Endothelial cell of umbilical vein (primary cell): ENCODE data around the gene CELA2B. TPM values are rescaled to one million over a fixed set of nuclear protein-coding genes. Genes with fewer than 3 reads are reported as not detected.

Experiments used
- BruUV-seq: library from RNA; stranded (reverse); fragments of 400-500 nt; replicated peaks from 2 replicates; lab custom pipeline; 2021; lab: Mats Ljungman, UMichigan
- CTCF ChIA-PET: fragments of 300-600, 350-600 bp; sonication (Branson Sonifier 250); formaldehyde crosslinking; loops from one replicate; lab custom pipeline; 2021; ENCODE audit warnings: antibody characterized with exemption, inconsistent platforms; lab: Charles Lee
- POLR2A ChIA-PET: fragments of 300-600, 350-600 bp; sonication (Branson Sonifier 250); formaldehyde crosslinking; loops from one replicate; lab custom pipeline; 2021; ENCODE audit warnings: antibody characterized with exemption, inconsistent platforms; lab: Charles Lee
- DNase-seq: peaks from one replicate; pipeline ENCODE4 v3.0.0-alpha.2; 2011; ENCODE audit warnings: low read depth, low spot score
- FAIRE-seq: peaks from 2 replicates; lab custom pipeline; 2011; peaks lifted over from hg19 to GRCh38; lab: Jason Lieb, UNC
- H2AFZ ChIP-seq: 2 replicates; pipeline ENCODE4 v1.6.0; 2012; ENCODE audit warnings: low read depth, low read length, control low read depth, inconsistent platforms
- H3K27ac ChIP-seq: 2 replicates; pipeline ENCODE4 v1.5.1; 2011; ENCODE audit warnings: low read depth, mild to moderate bottlenecking, control low read depth, low read length, moderate library complexity; ENCODE audit not compliant: insufficient read depth
- H3K27me3 ChIP-seq, 2 experiments: 2 replicates each; pipeline versions ENCODE4 v1.6.0 to v1.6.1; 2011; ENCODE audit warnings: low read length in 2 of 2, mixed read lengths in 1 of 2; ENCODE audit not compliant: control insufficient read depth in 2 of 2, insufficient read depth in 2 of 2
- H3K36me3 ChIP-seq, 2 experiments: 2 replicates in 1 of 2; 3 replicates in 1 of 2; pipeline ENCODE4 v1.5.1; 2011; ENCODE audit warnings: low read length in 2 of 2, mild to moderate bottlenecking in 1 of 2, moderate library complexity in 1 of 2; ENCODE audit not compliant: control insufficient read depth in 2 of 2, insufficient read depth in 2 of 2; ENCODE audit errors: extremely low read depth in 1 of 2
- H3K4me1 ChIP-seq: 3 replicates; pipeline ENCODE4 v1.5.1; 2011; ENCODE audit warnings: mild to moderate bottlenecking, low read length; ENCODE audit not compliant: control insufficient read depth, insufficient read depth; ENCODE audit errors: extremely low read depth
- H3K4me2 ChIP-seq: 2 replicates; pipeline ENCODE4 v1.6.1; 2011; ENCODE audit warnings: low read length, control low read depth, mixed read lengths; ENCODE audit not compliant: insufficient read depth
- H3K4me3 ChIP-seq, 3 experiments: fragments of 200-600 bp in 1 of 3; sonication (generic), shearing (Covaris generic) in 1 of 3; replicated peaks in 1 of 3; 2 replicates each; pipeline ENCODE4 v1.5.1; 2011 to 2016; ENCODE audit warnings: control low read depth in 3 of 3, low read length in 3 of 3, mild to moderate bottlenecking in 2 of 3, inconsistent platforms in 1 of 3, low read depth in 1 of 3, moderate library complexity in 1 of 3; ENCODE audit not compliant: insufficient read depth in 1 of 3
- H3K79me2 ChIP-seq: 2 replicates; pipeline ENCODE4 v1.6.0; 2012; ENCODE audit warnings: low read length, inconsistent platforms; ENCODE audit not compliant: control insufficient read depth, insufficient read depth
- H3K9ac ChIP-seq: replicated peaks from 2 replicates; pipeline ENCODE3; 2011; ENCODE audit warnings: low read length, control low read depth; ENCODE audit not compliant: insufficient read depth; ENCODE audit errors: extremely low read depth
- H3K9me1 ChIP-seq: replicated peaks from 3 replicates; pipeline ENCODE4 v1.6.0; 2011; ENCODE audit warnings: mild to moderate bottlenecking, low read length; ENCODE audit not compliant: control insufficient read depth, insufficient read depth; ENCODE audit errors: extremely low read depth
- H3K9me3 ChIP-seq: replicated peaks from 2 replicates; pipeline ENCODE4 v1.5.1; 2012; ENCODE audit warnings: low read length, inconsistent platforms; ENCODE audit not compliant: control insufficient read depth, insufficient read depth
- H4K20me1 ChIP-seq: replicated peaks from 2 replicates; pipeline ENCODE3; 2011; ENCODE audit warnings: mild to moderate bottlenecking, low read length; ENCODE audit not compliant: control insufficient read depth, insufficient read depth; ENCODE audit errors: extremely low read depth
- EZH2 ChIP-seq: IDR thresholded peaks from 2 replicates; pipeline ENCODE4 v1.6.1; 2012; ENCODE audit warnings: borderline replicate concordance, low read depth, mild to moderate bottlenecking, moderate library complexity, low read length, inconsistent platforms; ENCODE audit not compliant: severe bottlenecking
- FOS ChIP-seq: IDR thresholded peaks from 2 replicates; pipeline ENCODE4 v1.6.1; 2011; ENCODE audit warnings: mild to moderate bottlenecking, low read length, moderate library complexity, borderline replicate concordance; ENCODE audit not compliant: insufficient read depth
- GATA2 ChIP-seq: IDR thresholded peaks from 2 replicates; pipeline ENCODE4 v1.7.0; 2011; ENCODE audit warnings: low read depth, mild to moderate bottlenecking, moderate library complexity, mixed read lengths, low read length; ENCODE audit not compliant: insufficient read length, insufficient read depth
- JUN ChIP-seq: IDR thresholded peaks from 2 replicates; pipeline ENCODE4 v1.6.1; 2011; ENCODE audit warnings: borderline replicate concordance, low read depth; ENCODE audit not compliant: insufficient read length, insufficient read depth
- MYC ChIP-seq: IDR thresholded peaks from one replicate; pipeline ENCODE4 v1.6.1; 2011; ENCODE audit warnings: mild to moderate bottlenecking, low read depth, low read length
- POLR2A ChIP-seq: IDR thresholded peaks from 2 replicates; pipeline ENCODE4 v1.6.1; 2012; ENCODE audit warnings: low read depth, mild to moderate bottlenecking, control low read depth, low read length
- POLR2AphosphoS5 ChIP-seq: IDR thresholded peaks from 2 replicates; pipeline ENCODE4 v1.6.1; 2012; ENCODE audit warnings: low read depth, mild to moderate bottlenecking, control low read depth, low read length, moderate library complexity; ENCODE audit not compliant: insufficient read depth
- dilution Hi-C: fragments of 300-500 bp; cut with MboI; formaldehyde crosslinking; loops from one replicate; pipeline ENCODE4 v1.15.0; 2019; ENCODE audit warnings: low sequenced_read_pairs; ENCODE audit not compliant: extremely low pct_ligation_motif_present
- intact Hi-C: fragments of 100-400 bp; cut with micrococcal nuclease; formaldehyde crosslinking; loops from one replicate; pipeline ENCODE4 v1.10.0; 2022
- polyA plus RNA-seq, 4 experiments: library from polyadenylated mRNA; depleted of rRNA in 3 of 4; stranded (reverse) in 3 of 4; unstranded in 1 of 4; fragments of >200 nt; gene quantifications; 2 replicates each; pipeline versions ENCODE4 v1.2.1 to v1.2.3, GENCODE V29; 2011 to 2012; ENCODE audit warnings: missing spikeins in 1 of 4
- total RNA-seq: library from RNA; stranded (reverse); gene quantifications from 2 replicates; pipeline ENCODE4 v1.2.3, GENCODE V29; 2021
- TF ChIP-seq, protein P1 (sequence below), 2 donors: IDR thresholded peaks; 1 replicate in 1 of 2; 2 replicates in 1 of 2; pipeline ENCODE4 v1.5.1; 2011; ENCODE audit warnings: low read length in 2 of 2, mild to moderate bottlenecking in 2 of 2, moderate library complexity in 2 of 2, control low read depth in 1 of 2, inconsistent platforms in 1 of 2, low read depth in 1 of 2; ENCODE audit not compliant: insufficient read depth in 1 of 2; ENCODE audit errors: extremely low read depth in 1 of 2
- TF ChIP-seq, protein P2 (sequence below): IDR thresholded peaks from 2 replicates; pipeline ENCODE4 v1.6.1; 2011; ENCODE audit not compliant: insufficient read depth, insufficient read length

CELA2B gene
- total and polyA plus RNA-seq, 2 donors (not counting 3 experiments of a cell fraction or from before 2014, with no cell fraction given) = not detected

DNA sequence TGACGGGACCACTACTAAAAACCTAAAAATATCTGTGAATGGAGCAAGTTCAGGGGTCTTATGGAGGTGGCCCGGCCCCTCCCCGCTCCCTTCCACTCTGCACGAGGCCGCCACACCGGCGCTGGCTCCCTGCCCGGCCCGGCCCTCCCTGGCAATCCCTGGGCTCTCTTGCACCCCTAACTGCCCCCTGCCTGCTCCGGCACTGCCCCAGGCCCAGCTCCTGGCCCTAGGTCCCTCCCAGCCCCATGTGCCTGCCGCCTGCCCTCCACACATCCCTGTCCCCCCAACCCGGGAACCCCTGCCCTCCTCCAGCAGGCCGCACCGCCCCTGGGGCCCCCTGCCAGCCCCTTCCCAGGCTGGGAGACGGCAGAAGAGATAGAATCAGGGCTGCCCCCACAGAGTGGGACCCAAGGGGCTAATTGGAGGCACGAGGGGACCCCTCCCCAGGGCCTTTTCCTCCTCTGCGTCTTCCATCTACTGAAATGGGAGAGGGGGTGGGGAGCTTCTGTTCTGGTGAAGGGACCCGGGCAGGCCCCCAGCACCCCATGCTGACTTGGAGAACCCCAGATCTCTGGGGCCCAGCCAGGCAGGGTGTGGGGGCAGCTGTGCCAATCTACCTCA is 47.0 kb upstream of the CELA2B start:
- Histone ChIP-seq H3K9me3 (no peaks in the 10 kb centered on the region), H3K79me2 (peaks cover 13% of the 10 kb centered on the region), H3K4me2 (no peak overlapping the region), H3K4me3 (no peak overlapping the region), H3K27ac (no peak overlapping the region), H2AFZ (no peak overlapping the region), H3K9ac (no peak overlapping the region), H3K4me1 (no peaks in the 10 kb centered on the region), H4K20me1 (no peaks in the 10 kb centered on the region), H3K27me3 (no peaks in the 10 kb centered on the region), H3K36me3 (peaks cover 9 to 18% of the 10 kb centered on the region in 2 experiments), H3K9me1 (no peaks in the 10 kb centered on the region)
- POLR2A ChIA-PET = no interaction called here
- TF ChIP-seq JUN = no peak
- no peak for TF ChIP-seq POLR2AphosphoS5
- TF ChIP-seq POLR2A = no peak
- no peak for TF ChIP-seq EZH2
- TF ChIP-seq GATA2 = no peak
- TF ChIP-seq FOS = no peak
- TF ChIP-seq, protein P1, sequence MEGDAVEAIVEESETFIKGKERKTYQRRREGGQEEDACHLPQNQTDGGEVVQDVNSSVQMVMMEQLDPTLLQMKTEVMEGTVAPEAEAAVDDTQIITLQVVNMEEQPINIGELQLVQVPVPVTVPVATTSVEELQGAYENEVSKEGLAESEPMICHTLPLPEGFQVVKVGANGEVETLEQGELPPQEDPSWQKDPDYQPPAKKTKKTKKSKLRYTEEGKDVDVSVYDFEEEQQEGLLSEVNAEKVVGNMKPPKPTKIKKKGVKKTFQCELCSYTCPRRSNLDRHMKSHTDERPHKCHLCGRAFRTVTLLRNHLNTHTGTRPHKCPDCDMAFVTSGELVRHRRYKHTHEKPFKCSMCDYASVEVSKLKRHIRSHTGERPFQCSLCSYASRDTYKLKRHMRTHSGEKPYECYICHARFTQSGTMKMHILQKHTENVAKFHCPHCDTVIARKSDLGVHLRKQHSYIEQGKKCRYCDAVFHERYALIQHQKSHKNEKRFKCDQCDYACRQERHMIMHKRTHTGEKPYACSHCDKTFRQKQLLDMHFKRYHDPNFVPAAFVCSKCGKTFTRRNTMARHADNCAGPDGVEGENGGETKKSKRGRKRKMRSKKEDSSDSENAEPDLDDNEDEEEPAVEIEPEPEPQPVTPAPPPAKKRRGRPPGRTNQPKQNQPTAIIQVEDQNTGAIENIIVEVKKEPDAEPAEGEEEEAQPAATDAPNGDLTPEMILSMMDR (IDR thresholded peaks at IDR 0.05; ENCODE audit: extremely low read depth in 1 of 2, insufficient read depth in 1 of 2, low read depth in 1 of 2, low read length in 2 of 2) = no peak
- TF ChIP-seq, protein P2, sequence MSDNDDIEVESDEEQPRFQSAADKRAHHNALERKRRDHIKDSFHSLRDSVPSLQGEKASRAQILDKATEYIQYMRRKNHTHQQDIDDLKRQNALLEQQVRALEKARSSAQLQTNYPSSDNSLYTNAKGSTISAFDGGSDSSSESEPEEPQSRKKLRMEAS = no peak
- TF ChIP-seq MYC = no peak
- FAIRE-seq (no peak), DNase-seq (no peak)
- no TSS peak for BruUV-seq
- dilution Hi-C loops = no loop called here
- CTCF ChIA-PET = interaction anchor here (0.7 to 13.1 kb wide), 5 partner anchors 7 to 300 kb away, joined by 3 to 332 read pairs (median 6); no protein-coding TSS in a partner anchor
- intact Hi-C loops = no loop called here
